CD4-positive, alpha-beta T cell treated with Interleukin-12 subunit alpha and Interleukin-12 subunit beta, for 1 hour (primary cell): ENCODE measurements around the gene GPR152.
"Not testable (repeated sequence)": the region's sequence is repeated elsewhere in the genome, so short reads cannot be mapped to it uniquely, and the experiment has no call there.

Experiments used
- DNase-seq: peaks from one replicate; pipeline ENCODE4 v3.0.0-alpha.2; 2020

GPR152 gene

GRCh38 chr11:67489203-67489884 lies 36.8 kb upstream of the GPR152 start:
- no peak for DNase-seq

- DNase-seq, result peak; percentile 41
Measured at GRCh38 chr11:67486481-67487195, 34.1 kb upstream of the GPR152 start.

- DNase-seq, result peak; percentile 75
Measured at GRCh38 chr11:67485873-67486361, 33.4 kb upstream of the GPR152 start.

- DNase-seq, result peak; percentile 69
Measured at GRCh38 chr11:67484847-67485311, 32.4 kb upstream of the GPR152 start.

- DNase-seq, result peak; percentile 62
Measured at GRCh38 chr11:67483831-67484665, 31.5 kb upstream of the GPR152 start.

GRCh38 chr11:67482827-67483798 lies 30.6 kb upstream of the GPR152 start, which contains the start of gene AIP:
Gene AIP (plus strand): TSS chr11:67483026. CDS start chr11:67483159, 133 bp downstream.
- peak; percentile 98 for DNase-seq

- DNase-seq, result no peak
Measured at GRCh38 chr11:67482275-67482826, 29.8 kb upstream of the GPR152 start.

GRCh38 chr11:67477344-67478050 lies 25.0 kb upstream of the GPR152 start:
- not testable (repeated sequence) for DNase-seq

- DNase-seq, result not testable (repeated sequence)
Measured at GRCh38 chr11:67476692-67477091, 24.2 kb upstream of the GPR152 start.

- no peak for DNase-seq
Measured at GRCh38 chr11:67472882-67473281, 20.4 kb upstream of the GPR152 start.

- no peak for DNase-seq
Measured at GRCh38 chr11:67470337-67471002, 17.9 kb upstream of the GPR152 start.

- no peak for DNase-seq
Measured at GRCh38 chr11:67469508-67469811, 16.9 kb upstream of the GPR152 start.

- peak; percentile 93 for DNase-seq
Measured at GRCh38 chr11:67468759-67469507, 16.4 kb upstream of the GPR152 start, which contains the start of gene TMEM134. Gene TMEM134 (minus strand): TSS chr11:67469251. CDS start chr11:67469192, 59 bp downstream.

GRCh38 chr11:67468456-67468758 lies 15.9 kb upstream of the GPR152 start:
- DNase-seq, result no peak

GRCh38 chr11:67468056-67468455 lies 15.5 kb upstream of the GPR152 start:
- DNase-seq, result no peak

GRCh38 chr11:67466962-67467771 lies 14.6 kb upstream of the GPR152 start:
- no peak for DNase-seq

GRCh38 chr11:67466367-67466766 lies 13.8 kb upstream of the GPR152 start:
- no peak for DNase-seq

- DNase-seq, result not testable (repeated sequence)
Measured at GRCh38 chr11:67465530-67465929, 13.0 kb upstream of the GPR152 start.

GRCh38 chr11:67465189-67465510 lies 12.6 kb upstream of the GPR152 start:
- no peak for DNase-seq
